ENCODE data around the gene ZBTB20.

Gene ZBTB20

DNA sequence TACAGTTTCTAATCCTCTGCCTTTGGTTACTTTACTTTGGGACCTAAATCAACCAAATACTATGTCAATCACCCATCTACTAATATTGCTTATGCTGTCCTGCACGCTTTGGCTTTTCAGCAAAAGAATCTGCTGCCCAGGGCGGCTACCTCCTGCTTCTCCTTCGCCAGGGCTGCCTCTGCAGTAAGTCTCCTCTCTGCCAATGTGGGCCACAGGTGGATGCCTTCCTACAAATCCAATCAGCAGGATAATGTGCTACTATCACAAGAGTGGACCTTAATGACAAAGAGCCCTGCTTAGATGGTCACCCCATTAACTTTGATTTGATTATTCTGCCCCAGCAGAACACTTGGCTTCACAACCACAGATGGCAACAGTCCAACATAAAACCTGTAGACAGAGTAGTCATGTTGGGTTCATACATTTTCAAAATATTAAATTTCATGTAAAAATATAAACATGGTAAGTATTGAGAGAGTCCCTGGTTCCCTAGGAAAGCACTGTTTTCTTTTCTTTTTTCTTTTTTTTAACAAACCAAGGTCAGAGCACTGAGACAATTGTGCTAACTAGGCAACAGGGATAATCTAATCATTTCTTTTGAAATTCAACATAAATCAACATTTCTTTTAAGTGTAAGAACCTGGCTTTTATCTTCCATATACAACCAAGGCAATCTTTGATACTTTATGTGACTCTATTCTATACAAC lies 298.3 kb downstream of the ZBTB20 start:
- TF ChIP-seq, protein P1, sequence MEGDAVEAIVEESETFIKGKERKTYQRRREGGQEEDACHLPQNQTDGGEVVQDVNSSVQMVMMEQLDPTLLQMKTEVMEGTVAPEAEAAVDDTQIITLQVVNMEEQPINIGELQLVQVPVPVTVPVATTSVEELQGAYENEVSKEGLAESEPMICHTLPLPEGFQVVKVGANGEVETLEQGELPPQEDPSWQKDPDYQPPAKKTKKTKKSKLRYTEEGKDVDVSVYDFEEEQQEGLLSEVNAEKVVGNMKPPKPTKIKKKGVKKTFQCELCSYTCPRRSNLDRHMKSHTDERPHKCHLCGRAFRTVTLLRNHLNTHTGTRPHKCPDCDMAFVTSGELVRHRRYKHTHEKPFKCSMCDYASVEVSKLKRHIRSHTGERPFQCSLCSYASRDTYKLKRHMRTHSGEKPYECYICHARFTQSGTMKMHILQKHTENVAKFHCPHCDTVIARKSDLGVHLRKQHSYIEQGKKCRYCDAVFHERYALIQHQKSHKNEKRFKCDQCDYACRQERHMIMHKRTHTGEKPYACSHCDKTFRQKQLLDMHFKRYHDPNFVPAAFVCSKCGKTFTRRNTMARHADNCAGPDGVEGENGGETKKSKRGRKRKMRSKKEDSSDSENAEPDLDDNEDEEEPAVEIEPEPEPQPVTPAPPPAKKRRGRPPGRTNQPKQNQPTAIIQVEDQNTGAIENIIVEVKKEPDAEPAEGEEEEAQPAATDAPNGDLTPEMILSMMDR (IDR thresholded peaks at IDR 0.05; ENCODE audit: extremely low read depth, missing control alignments): no peak

DNA sequence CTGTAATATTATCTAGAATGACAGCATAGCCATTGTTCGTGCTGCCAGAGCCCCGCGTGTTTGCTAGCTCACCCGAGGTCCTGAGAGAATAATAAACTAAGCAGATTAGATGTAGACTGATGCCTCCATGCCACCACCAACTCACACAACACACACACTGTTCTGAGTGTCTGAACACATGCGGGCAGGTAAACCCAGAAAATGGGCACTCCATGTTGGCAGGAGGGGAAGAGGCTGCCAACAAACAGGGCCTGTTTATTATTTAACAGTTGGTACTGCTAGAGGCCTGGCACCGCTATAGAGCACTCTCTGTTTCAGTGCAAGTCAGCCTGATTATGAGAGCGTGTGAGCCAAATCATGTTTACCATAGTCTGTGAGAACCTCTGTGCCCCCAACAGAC lies 299.0 kb downstream of the ZBTB20 start:
- TF ChIP-seq, protein P1 (IDR thresholded peaks at IDR 0.05; ENCODE audit: extremely low read depth, missing control alignments): no peak
- DNase-seq (ENCODE audit: low spot score): no peak

More for the DNA sequence above, 298.3 kb downstream of the ZBTB20 start:
- DNase-seq (ENCODE audit: low spot score): no peak

DNA sequence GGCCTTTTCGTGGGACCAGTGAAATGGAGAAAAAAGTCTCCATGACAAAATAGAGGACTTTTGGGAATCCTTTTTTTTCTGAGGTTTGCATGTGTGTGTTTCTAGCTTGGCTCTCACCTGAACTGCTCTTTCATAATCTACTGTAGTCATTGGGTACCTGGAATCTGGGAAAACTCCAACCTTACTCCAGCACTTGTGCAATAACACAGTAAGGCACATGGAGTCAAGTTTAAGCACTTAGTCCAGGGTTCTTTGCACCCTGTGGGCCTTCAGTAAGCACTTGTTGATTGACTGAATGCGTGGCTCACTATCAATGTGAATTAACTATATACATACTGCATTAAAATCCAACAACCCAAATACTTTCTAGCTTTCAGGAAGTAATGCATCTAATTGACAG lies 299.5 kb downstream of the ZBTB20 start:
- TF ChIP-seq, protein P1 (IDR thresholded peaks at IDR 0.05; ENCODE audit: extremely low read depth, missing control alignments): no peak

DNA sequence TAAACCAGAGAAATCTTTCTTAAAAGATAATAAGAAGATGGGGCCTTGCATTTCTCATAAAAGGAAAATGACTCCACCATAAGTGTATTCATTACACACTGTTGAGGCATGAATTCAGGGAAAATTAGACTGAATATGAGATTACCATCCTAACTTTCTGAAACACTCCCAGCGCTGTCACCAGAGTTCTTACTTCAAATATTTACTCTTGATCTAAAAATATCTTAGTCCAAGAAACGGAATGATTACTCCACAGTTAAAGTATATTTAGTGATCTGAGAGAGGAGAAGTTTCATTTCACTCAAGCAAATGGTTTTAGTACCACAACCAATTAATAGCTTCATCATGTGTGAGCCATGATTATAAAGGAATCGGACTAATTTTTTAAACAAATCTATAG lies 300.3 kb downstream of the ZBTB20 start:
- no peak for DNase-seq (ENCODE audit: low spot score)
- TF ChIP-seq, protein P1 (IDR thresholded peaks at IDR 0.05; ENCODE audit: extremely low read depth, missing control alignments): no peak

More for the DNA sequence above, 299.5 kb downstream of the ZBTB20 start:
- no peak for DNase-seq (ENCODE audit: low spot score)

DNA sequence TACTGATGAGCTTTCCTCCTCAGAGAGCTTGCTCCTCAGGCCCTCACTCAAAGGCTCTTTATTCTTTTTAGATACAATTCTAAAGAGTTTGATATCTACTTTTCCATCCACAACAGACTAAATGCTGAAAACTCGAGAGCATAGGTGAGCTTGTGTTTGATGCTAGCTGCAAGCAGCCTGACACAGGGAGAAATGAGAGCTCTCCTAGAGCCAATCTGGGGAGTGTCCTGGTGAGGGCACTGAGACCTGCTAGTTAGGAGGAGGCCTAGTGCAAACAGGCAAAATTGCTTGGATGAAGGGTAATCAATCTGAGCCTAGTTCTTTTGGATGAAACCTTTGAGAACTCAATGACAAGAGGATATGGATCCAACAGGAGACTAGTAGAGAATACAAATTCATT lies 300.8 kb downstream of the ZBTB20 start:
- no peak for DNase-seq (ENCODE audit: low spot score)
- TF ChIP-seq, protein P1 (IDR thresholded peaks at IDR 0.05; ENCODE audit: extremely low read depth, missing control alignments): no peak

DNA sequence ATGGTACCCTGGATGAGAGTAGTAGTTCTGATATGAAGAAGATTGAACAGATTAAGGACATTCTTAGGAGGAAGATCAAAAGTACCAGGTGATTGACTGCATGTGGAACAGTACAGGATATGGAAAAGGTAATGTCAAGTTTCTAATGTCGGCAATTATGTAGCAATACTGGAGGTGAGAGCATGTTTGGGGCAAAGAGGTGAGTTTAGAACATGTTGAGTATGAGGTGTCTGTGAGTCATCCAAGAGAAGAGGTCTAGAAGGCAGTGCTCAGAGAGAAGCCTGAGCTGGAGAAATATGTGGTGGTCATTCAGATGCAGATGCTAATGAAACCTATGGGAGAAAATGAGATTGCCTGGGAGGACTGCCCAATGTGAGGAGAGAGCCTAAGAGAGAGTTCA lies 305.6 kb downstream of the ZBTB20 start:
- no peak for DNase-seq (ENCODE audit: low spot score)
- TF ChIP-seq, protein P1 (IDR thresholded peaks at IDR 0.05; ENCODE audit: extremely low read depth, missing control alignments): no peak

DNA sequence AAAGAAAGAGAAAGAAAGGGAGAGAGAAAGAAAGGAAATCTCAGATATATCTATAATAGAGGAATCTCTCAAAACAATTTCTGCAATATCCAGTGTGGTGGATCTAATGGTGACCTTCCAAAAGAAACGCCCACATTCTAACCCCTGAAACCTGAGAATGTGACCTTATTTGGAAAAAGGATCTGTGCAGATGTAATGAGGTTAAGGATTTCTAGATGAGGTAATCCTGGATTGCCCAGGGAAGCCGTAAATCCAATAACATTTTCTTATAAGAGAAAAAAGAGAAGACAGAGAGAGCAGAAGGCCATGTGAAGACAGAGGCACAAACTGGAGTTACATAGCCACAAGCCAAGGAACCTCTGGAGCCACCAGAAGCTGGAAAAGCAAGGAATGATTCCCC lies 307.6 kb downstream of the ZBTB20 start:
- no peak for DNase-seq (ENCODE audit: low spot score)
- TF ChIP-seq, protein P1 (IDR thresholded peaks at IDR 0.05; ENCODE audit: extremely low read depth, missing control alignments): no peak

Data from GM20000 (cell line).